HG03520 (cell line): ENCODE data around the gene BANP.
"Not testable (repeated sequence)": the region's sequence is repeated elsewhere in the genome, so short reads cannot be mapped to it uniquely, and the experiment has no call there.

Experiments used
- ATAC-seq: cut with Tn5 transposase; IDR thresholded peaks from one replicate; pipeline ENCODE4 v1.9.1; 2021; ENCODE audit warnings: mild to moderate bottlenecking, moderate library complexity; ENCODE audit not compliant: unreplicated experiment

BANP gene

GRCh38 chr16:87926246-87927194, 24.7 kb upstream of the BANP start:
- no peak for ATAC-seq

GRCh38 chr16:87927195-87927562, 24.1 kb upstream of the BANP start:
- ATAC-seq, result no peak

- ATAC-seq, result no peak
Measured at GRCh38 chr16:87929986-87930385, 21.2 kb upstream of the BANP start.

- no peak for ATAC-seq
Measured at GRCh38 chr16:87930456-87930855, 20.8 kb upstream of the BANP start.

GRCh38 chr16:87931504-87931903, 19.7 kb upstream of the BANP start:
- ATAC-seq, result no peak

GRCh38 chr16:87932475-87933139, 18.6 kb upstream of the BANP start:
- not testable (repeated sequence) for ATAC-seq

- ATAC-seq, result no peak
Measured at GRCh38 chr16:87933140-87933495, 18.1 kb upstream of the BANP start.

GRCh38 chr16:87934752-87935425, 16.3 kb upstream of the BANP start:
- ATAC-seq, result not testable (repeated sequence)

GRCh38 chr16:87936016-87936374, 15.2 kb upstream of the BANP start:
- not testable (repeated sequence) for ATAC-seq

GRCh38 chr16:87936375-87937230, 14.6 kb upstream of the BANP start, which contains the start of gene CA5A:
Gene CA5A (minus strand): TSS chr16:87936529. CDS start chr16:87936450, 79 bp downstream.
- ATAC-seq, result no peak

- not testable (repeated sequence) for ATAC-seq
Measured at GRCh38 chr16:87937231-87937542, 14.0 kb upstream of the BANP start.

- ATAC-seq, result no peak
Measured at GRCh38 chr16:87938412-87938949, 12.8 kb upstream of the BANP start.

- no peak for ATAC-seq
Measured at GRCh38 chr16:87939562-87940423, 11.4 kb upstream of the BANP start.

- ATAC-seq, result no peak
Measured at GRCh38 chr16:87942680-87943079, 8.6 kb upstream of the BANP start.

- ATAC-seq, result no peak
Measured at GRCh38 chr16:87945351-87946042, 5.7 kb upstream of the BANP start.

- no peak for ATAC-seq
Measured at GRCh38 chr16:87946596-87947347, 4.5 kb upstream of the BANP start.

- no peak for ATAC-seq
Measured at GRCh38 chr16:87947356-87948118, 3.7 kb upstream of the BANP start.

GRCh38 chr16:87948119-87948545, 3.1 kb upstream of the BANP start:
- ATAC-seq, result no peak
